ENCODE results near the gene CACNA1B. TPM values are rescaled to one million over a fixed set of nuclear protein-coding genes. Genes with fewer than 3 reads are reported as not detected.

CACNA1B gene
- polyA plus RNA-seq, 2 of the 4 experiments (the other 2 are of a cell fraction) = 0.03 to 0.06 TPM

DNA sequence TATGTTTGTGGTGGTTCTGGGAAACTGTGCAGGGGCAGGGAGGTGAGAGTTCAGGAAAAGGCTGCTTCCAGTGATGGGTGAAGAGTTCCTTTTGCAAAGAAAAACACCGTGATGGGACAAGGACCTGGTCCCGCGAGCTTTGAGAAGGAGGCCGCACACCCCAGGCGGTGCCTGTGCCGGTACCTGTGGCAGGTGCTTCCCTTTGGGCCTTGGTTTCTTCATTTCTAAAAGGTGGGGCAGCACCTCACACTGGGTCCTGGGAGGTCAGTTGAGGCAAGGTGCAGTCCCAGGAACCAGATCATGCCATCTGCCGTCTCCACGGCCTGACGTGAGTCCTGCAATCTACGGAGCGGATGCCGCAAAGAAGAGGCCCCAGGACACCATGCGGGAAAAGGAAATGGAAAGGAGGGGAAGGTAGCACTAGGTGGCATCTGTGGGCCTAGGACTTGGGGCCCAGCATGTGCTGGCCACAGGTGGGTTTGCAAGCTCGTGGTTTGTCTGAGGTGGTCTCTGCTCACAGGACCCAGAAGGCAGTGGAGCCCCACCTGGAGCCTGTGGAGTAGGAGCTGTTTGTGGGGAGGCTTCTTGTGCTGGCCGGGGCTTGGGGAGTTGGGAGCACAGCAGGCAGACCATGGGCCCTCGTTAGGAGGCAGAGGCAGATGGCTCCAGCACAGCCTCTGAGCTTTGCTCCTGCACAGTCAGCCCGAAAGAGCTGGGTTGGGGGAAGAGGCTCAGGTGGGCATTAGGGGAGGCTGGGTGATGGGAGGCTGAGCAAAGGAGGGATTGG is 131.6 kb downstream of the CACNA1B start:
- H3K4me1 ChIP-seq = no peaks in the 10 kb centered on the region
- DNase-seq (ENCODE audit: low read depth in 1 of 2, low spot score in 1 of 2) (no peak), ATAC-seq (no peak), FAIRE-seq (no peak)
- no peak overlapping the region for H3K4me3 ChIP-seq
- TF ChIP-seq EHMT2 (IDR thresholded peaks at IDR 0.05; ENCODE audit: low read depth) = no peak
- WGBS (ENCODE audit: missing lambda C conversion rate) = 71% methylated on average over 17 of the region's 17 CpGs
- H3K27ac ChIP-seq = no peak overlapping the region
- H3K4me2 ChIP-seq = no peak overlapping the region
- CTCF ChIA-PET = no interaction called here
- POLR2A ChIA-PET = no interaction called here
- H3K9me3 ChIP-seq = no peaks in the 10 kb centered on the region

DNA sequence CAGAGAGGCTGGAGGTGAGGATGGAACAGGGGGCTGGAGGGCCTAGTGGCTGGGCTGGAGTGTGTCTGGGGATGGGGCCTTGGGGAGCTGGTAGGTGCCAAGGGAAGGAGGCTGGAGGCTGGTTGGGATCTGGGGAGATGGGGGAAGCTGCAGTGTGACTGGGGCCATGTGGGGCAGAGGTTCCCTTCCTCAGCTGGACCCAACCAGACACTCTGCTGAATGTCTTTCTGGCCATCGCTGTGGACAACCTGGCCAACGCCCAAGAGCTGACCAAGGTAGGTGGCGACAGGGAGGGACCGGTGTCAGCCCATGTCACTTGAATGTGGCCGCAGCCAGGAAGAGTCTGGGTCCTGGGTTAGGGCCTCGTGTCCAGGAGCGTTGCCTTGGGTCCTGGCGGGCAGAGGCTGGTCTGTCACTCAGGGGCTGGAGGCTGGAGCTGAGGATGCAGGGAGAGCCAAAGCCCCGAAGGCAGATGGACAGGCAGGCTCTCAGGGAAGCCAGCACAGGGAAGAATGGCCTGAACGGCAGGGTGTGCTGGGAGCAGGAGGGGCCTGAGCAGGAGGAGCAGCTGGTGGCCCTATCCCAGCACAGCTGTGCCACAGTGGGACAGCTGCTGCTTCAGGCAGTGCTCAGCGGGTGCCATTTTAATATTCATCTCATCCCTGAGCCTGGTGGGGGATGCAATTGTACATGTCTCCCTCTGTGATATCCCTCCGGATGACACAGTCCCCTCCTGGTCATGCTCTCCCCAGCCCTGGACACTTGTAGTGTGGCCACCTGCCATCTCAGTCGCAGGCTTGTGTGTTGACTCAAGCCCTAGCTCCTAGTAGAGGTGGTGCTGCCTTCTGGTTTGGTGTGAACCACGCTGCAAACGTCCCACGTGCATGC is 132.5 kb downstream of the CACNA1B start:
- TF ChIP-seq RAD21 (conservative IDR thresholded peaks at IDR 0.05 in 1 of 2, IDR thresholded peaks at IDR 0.05 in 1 of 2) (no peak), KDM5A (IDR thresholded peaks at IDR 0.05) (no peak), JUNB (IDR thresholded peaks at IDR 0.05) (no peak), ZFP36 (IDR thresholded peaks at IDR 0.05; ENCODE audit: borderline replicate concordance, partially characterized antibody) (no peak), EHMT2 (IDR thresholded peaks at IDR 0.05; ENCODE audit: low read depth) (no peak), MAFK (IDR thresholded peaks at IDR 0.05; ENCODE audit: partially characterized antibody) (no peak), KDM1A (IDR thresholded peaks at IDR 0.05; ENCODE audit: low read depth) (no peak), PHF8 (IDR thresholded peaks at IDR 0.05; ENCODE audit: borderline replicate concordance, low read depth) (no peak), MYC (IDR thresholded peaks at IDR 0.05; ENCODE audit: borderline replicate concordance, low read length) (no peak), EP300 (IDR thresholded peaks at IDR 0.05) (no peak), NR3C1 (IDR thresholded peaks at IDR 0.05) (no peak), CHD2 (IDR thresholded peaks at IDR 0.05; ENCODE audit: low read length, partially characterized antibody) (no peak), SREBF2 (IDR thresholded peaks at IDR 0.05) (no peak)
- TF ChIP-seq, protein P1, sequence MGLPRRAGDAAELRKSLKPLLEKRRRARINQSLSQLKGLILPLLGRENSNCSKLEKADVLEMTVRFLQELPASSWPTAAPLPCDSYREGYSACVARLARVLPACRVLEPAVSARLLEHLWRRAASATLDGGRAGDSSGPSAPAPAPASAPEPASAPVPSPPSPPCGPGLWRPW (IDR thresholded peaks at IDR 0.05) = no peak
- TF ChIP-seq, protein P2, sequence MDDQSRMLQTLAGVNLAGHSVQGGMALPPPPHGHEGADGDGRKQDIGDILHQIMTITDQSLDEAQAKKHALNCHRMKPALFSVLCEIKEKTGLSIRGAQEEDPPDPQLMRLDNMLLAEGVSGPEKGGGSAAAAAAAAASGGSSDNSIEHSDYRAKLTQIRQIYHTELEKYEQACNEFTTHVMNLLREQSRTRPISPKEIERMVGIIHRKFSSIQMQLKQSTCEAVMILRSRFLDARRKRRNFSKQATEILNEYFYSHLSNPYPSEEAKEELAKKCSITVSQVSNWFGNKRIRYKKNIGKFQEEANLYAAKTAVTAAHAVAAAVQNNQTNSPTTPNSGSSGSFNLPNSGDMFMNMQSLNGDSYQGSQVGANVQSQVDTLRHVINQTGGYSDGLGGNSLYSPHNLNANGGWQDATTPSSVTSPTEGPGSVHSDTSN (IDR thresholded peaks at IDR 0.05) = no peak
- TF ChIP-seq, protein P3, sequence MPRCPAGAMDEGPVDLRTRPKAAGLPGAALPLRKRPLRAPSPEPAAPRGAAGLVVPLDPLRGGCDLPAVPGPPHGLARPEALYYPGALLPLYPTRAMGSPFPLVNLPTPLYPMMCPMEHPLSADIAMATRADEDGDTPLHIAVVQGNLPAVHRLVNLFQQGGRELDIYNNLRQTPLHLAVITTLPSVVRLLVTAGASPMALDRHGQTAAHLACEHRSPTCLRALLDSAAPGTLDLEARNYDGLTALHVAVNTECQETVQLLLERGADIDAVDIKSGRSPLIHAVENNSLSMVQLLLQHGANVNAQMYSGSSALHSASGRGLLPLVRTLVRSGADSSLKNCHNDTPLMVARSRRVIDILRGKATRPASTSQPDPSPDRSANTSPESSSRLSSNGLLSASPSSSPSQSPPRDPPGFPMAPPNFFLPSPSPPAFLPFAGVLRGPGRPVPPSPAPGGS (IDR thresholded peaks at IDR 0.05) = no peak
- TF ChIP-seq, protein P4, sequence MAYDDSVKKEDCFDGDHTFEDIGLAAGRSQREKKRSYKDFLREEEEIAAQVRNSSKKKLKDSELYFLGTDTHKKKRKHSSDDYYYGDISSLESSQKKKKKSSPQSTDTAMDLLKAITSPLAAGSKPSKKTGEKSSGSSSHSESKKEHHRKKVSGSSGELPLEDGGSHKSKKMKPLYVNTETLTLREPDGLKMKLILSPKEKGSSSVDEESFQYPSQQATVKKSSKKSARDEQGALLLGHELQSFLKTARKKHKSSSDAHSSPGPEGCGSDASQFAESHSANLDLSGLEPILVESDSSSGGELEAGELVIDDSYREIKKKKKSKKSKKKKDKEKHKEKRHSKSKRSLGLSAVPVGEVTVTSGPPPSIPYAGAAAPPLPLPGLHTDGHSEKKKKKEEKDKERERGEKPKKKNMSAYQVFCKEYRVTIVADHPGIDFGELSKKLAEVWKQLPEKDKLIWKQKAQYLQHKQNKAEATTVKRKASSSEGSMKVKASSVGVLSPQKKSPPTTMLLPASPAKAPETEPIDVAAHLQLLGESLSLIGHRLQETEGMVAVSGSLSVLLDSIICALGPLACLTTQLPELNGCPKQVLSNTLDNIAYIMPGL (CRISPR knock-in tag; IDR thresholded peaks at IDR 0.05; ENCODE audit: borderline replicate concordance) = no peak
- TF ChIP-seq, protein P5, sequence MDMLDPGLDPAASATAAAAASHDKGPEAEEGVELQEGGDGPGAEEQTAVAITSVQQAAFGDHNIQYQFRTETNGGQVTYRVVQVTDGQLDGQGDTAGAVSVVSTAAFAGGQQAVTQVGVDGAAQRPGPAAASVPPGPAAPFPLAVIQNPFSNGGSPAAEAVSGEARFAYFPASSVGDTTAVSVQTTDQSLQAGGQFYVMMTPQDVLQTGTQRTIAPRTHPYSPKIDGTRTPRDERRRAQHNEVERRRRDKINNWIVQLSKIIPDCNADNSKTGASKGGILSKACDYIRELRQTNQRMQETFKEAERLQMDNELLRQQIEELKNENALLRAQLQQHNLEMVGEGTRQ (IDR thresholded peaks at IDR 0.05) = no peak
- Histone ChIP-seq H3K4me1 (no peaks in the 10 kb centered on the region), H3K4me2 (no peak overlapping the region), H3K9me3 (no peaks in the 10 kb centered on the region), H3K27ac (no peak overlapping the region), H3K4me3 (no peak overlapping the region)
- DNase-seq (ENCODE audit: low read depth in 1 of 2, low spot score in 1 of 2) (no peak), FAIRE-seq (no peak), ATAC-seq (no peak)
- ChIA-PET POLR2A (no interaction called here), CTCF (no interaction called here)
- 41% methylated on average over 15 of the region's 16 CpGs for WGBS (ENCODE audit: missing lambda C conversion rate)
